EH (cell line): ENCODE data around the gene CXCL10.
"Not testable (repeated sequence)": the region's sequence is repeated elsewhere in the genome, so short reads cannot be mapped to it uniquely, and the experiment has no call there.

ENCODE experiments used
- DNase-seq: peaks from one replicate; pipeline ENCODE4 v3.0.0-alpha.2; 2015; ENCODE audit warnings: low read depth

Gene CXCL10

DNA sequence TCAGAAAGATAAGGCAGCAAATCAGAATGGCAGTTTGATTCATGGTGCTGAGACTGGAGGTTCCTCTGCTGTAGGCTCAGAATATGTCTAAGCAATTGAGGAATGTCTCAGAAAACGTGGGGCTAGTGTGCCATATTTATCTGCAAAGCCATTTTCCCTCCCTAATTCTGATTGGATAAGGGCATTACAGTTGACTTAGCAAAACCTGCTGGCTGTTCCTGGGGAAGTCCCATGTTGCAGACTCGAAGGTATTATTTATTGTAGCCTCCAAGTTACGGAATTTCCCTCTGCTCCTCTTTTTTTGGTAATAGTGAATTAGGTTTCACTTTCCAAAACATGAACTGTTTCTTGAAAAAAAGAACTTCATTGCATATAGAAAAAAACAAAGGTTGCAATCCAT lies at the start of gene CXCL10:
Gene CXCL10, minus strand, starts transcription at position 109 of the 400 bp plus-strand sequence. Its CDS starts 66 bp downstream, at position 43.
- DNase-seq = peak; percentile 1

DNA sequence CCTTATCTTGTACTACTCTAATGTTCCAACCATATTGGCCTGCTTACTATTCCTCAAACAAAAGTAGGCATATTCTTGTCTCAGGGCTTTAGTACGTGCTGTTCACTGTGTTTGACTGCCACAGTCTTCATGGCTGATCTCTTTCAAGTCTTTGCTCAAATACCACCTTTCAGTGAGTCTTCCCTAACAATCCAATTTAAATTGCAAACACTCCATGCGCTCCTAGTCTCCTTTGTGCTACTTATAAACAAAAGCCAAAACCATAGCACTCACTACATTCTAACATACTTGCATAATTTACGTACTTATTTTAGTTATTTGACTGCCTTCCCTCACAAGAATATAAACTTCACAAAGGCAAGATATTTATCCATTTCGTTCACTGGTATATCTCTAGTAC lies 49.5 kb upstream of the CXCL10 start:
- no peak for DNase-seq

DNA sequence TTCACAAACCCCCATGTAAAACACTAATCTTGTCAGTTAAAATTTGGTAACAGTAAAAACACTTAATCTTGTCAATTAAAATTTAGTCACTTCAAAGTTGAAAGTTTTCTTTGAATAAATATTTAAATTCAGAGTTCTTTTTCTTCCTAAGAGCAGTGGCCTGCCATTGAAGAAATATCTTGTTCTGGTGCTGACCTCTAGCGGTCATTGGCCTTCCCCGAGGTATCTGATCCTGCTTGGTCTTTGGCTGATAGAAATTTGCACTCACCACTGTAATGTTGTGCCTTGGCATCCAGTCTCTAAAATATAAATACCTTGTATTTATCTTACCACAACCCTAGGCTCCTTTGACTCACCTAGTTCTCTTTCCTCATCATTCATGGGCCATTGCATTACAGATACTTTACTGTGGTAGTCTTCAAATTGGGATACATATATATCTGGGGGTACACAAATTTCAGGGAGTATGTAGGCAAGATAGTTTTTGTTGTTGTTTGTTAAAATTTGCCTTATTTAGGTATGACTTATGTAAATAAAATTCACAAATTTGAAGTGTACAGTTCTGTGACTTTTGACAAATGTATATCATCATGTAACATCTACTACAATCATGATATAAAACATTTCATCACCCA lies 44.5 kb upstream of the CXCL10 start:
- peak; percentile 75 for DNase-seq

DNA sequence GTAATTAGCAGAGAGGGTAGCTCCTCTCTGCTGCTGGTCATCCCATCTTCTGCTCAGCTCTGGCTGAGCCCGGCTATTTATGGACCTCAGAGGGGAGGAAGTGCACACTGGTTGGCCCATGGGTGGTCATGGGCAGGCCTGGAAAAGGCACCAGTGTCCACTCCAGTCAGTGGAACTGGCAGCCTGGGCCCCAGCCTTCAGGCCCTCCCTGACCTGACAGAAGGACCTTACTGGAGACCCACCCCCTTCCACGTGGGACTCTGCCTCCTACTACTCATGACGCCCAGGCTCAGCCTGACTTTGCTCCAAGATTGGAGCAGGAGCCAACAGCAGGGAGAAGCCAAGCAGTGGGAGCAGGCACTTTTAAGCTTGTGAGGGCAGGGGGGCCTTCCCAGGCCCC lies 43.2 kb upstream of the CXCL10 start:
- no peak for DNase-seq

DNA sequence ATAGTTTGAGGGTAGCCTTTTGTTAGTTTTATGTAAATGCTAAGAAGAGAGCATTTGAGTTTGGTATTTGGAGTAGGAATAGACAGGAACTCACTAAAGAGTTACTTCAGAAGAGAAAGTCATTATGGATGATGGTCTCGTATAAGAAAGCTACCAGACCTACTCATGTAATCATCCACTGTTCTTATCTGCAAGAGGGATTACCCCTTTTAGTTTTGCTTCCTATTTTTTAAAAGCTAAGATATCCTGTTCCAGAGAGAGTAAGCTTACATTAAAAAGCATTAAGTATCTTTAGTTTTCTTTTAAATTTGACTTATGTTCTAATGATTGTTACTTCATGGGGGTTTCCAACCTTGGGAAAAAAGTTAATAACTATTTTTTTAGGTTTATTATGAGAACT lies 38.7 kb upstream of the CXCL10 start:
- DNase-seq = no peak

DNA sequence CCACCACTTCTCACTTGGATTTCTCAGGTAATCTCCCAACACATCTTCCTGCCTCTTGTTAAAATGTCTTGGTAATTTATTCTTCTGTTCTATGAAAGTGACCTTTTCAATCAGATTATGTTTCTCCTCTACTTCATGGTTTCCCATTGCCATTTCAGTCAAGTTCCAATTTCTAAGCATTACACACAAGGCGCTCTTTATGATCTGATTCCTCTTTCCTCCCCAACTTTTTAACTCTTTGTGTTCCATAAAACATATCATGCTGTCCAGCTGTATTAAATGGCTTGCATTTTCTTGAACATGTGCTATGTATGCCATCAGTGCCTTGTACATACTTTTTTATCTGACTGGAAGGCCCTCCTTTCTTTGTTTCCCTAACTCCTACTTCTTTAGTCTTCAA lies 38.1 kb upstream of the CXCL10 start:
- no peak for DNase-seq

DNA sequence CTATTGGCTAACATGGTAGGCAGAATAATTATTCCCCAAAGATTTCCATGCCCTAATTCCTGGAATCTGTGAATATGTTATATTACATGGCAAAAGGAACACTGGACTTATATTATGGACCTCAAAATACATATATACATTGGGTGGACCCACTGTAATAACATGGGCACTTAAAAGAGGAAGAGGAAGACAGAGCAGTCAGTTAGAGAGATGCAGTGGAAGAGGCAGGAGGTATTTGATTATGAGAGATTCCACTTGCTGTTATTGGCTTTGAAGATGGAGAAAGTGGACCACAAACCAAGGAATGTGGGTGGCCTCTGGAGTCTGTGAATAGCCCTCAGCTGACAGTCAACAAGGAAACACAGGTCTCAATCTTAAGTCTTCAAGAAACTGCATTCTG lies 37.2 kb upstream of the CXCL10 start:
- DNase-seq = no peak

DNA sequence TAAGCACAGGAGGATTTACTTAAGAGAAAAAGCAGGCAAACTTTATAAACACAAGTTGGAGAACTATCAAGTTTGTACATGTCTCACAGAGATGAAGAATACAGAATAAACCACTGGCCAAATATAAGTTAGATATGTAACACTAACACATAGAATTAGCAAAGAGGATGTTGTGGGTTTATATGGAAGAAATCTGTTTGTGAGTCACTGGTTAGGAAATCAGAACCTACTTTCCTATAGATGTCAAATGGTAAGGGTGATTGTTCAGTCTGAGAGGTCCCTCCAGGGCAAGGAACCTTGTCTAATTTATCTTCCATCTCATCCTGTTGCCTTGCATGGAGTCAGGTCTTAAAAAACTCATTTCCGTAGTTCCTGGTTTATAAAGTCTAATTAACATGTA lies 36.5 kb upstream of the CXCL10 start:
- DNase-seq = no peak

DNA sequence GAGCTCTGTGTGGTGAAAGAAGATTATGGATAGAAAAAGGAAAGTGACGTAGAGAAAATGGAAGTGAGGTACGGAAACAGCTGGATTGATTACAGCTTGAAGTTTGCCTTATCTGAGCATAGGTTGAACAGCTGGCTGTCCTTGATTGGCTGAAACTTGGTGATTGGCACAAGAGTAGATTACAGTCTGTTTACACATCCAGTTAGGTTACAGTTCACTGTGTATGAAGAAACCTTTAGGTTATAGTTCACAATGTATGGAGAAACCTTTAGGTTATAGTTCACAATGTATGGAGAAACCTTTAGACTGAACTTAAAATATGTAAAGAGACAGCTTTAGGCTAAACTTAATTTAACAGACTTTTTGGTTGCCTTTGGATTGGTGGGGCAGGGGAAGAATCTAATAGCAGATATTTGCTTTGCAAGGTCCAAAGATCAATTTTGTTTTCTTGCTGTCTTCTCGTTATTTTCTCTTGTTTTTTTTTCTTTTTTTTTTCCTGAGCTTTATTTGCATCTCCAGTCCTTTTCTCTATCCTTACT lies 35.7 kb upstream of the CXCL10 start:
- DNase-seq = no peak

DNA sequence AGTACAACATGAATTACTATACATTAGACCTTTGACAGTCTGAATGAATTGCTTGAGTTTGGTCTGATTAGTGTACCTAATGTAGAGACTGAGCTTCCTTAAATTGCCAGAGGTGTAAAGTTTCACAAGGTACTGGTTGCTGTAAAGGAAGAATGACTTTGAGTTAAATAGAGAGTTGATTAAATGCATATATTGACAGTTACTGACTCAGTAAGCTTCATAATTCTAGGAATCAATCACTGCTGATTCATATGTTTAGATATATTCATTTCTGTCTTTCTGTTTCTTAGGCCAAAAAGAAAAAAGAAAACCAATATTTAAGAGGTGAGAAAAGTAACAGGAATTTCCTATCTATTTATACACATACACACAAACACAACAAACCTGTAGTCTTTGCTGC lies 35.0 kb upstream of the CXCL10 start:
- DNase-seq = no peak

DNA sequence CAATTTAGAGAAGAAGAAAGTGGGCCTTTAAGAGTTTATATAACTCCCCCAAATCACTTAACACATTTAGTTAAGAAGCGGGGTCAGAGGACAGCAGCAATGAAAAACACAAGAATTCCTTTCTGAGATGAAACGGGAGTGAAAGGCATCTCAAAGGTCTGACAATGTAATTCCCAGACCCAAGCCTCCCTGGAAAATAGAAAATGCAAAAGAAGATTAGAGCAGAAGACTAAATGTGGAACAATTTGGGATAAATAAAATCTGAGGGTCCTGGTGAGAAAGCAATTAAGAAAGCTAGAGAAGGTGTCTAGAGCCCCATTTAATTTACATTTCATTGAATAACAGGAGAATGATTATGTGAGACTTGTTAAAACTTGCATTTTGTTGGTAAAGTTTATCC lies 32.1 kb upstream of the CXCL10 start:
- no peak for DNase-seq

DNA sequence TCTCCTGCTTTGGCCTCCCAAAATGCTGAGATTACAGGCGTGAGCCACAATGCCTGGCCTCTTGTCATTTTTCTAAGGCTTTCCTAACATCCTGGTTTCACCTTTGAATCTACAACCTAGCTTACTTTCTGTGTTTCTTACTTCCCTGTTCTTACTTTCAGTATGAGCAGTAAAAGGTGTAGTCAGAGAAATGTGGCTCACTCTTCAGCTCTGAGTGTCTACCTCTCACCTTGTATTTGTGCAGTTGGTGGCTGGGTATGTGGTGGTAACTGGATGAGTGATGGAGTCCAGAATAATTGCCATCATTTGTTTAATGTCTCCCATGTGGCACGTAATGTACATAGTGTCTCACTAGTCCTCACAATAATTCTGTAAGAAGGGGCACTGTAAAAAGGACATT lies 31.7 kb upstream of the CXCL10 start:
- DNase-seq = no peak

DNA sequence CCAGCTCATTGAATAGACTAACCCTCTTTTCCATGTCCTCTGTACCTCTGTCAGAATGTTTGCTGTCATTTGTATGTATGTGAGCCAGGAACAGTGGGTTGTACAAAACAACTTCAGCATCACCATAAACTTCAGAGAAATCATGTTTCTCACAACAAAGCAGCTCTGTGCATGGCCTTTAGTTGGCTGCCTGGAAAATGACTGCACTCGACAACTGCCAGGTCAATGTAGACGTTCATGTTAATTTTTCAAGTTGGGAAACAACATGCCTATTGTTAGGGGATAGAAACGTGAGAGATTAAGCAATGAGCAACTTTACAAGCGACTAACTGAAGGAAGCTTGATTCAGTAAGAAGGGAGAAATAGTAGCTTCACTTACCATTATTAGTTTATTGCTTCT lies 30.4 kb upstream of the CXCL10 start:
- DNase-seq = no peak

DNA sequence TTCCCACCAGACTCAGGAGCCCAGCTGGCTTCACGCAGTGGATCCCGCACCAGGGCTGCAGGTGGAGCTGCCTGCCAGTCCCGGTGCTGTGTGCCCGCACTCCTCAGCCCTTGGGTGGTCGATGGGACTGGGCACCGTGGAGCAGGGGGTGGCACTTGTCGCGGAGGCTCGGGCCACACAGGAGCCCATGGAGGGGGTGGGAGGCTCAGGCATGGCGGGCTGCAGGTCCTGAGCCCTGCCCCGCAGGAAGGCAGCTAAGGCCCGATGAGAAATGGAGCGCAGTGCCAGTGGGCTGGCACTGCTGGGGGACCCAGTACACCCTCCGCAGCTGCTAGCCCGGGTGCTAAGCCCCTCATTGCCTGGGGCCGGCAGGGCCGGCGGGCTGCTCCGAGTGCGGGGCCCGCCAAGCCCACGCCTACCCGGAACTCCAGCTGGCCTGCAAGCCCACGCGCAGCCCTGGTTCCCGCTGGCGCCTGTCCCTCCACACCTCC lies 27.3 kb upstream of the CXCL10 start:
- DNase-seq = not testable (repeated sequence)

DNA sequence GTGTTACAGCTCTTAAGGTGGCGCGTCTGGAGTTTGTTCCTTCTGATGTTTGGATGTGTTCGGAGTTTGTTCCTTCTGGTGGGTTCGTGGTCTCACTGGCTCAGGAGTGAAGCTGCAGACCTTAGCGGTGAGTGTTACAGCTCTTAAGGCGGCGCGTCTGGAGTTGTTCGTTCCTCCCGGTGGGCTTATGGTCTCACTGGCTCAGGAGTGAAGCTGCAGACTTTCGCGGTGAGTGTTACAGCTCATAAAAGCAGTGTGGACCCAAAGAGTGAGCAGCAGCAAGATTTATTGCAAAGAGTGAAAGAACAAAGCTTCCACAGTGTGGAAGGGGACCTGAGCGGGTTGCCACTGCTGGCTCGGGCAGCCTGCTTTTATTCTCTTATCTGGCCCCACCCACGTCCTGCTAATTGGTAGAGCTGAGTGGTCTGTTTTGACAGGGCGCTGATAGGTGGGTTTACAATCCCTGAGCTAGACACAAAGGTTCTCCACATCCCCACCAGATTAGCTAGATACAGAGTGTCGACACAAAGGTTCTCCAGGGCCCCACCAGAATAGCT lies 26.6 kb upstream of the CXCL10 start:
- not testable (repeated sequence) for DNase-seq

DNA sequence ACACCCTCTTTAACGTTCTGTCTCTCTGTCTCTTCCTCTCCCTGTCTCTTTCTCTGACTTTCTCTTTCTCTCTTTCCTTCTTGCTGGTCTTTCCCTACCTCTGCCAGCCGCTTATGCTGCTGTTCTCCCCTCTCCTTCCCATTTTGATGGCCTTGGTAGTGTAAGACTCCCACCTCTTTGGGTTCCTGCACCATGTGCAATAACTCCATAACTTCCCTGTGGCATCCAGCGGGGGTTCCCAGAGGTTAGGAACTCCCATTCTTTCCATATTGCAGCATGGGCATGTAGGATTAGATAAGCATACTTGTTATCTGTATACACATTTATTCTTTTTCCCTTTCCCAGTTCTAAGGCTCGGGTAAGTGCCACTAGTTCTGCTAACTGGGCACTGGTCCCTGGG lies 21.4 kb upstream of the CXCL10 start:
- DNase-seq = not testable (repeated sequence)

DNA sequence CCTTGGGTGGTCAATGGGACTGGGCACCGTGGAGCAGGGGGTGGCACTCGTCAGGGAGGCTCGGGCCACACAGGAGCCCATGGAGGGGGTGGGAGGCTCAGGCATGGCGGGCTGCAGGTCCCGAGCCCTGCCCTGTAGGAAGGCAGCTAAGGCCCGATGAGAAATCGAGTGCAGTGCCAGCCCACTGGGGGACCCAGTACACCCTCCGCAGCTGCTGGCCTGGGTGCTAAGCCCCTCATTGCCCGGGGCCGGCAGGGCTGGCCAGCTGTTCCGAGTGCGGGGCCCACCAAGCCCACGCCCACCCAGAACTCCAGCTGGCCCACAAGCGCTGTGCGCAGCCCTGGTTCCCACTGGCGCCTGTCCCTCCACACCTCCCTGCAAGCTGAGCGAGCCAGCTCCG lies 20.0 kb upstream of the CXCL10 start:
- not testable (repeated sequence) for DNase-seq

DNA sequence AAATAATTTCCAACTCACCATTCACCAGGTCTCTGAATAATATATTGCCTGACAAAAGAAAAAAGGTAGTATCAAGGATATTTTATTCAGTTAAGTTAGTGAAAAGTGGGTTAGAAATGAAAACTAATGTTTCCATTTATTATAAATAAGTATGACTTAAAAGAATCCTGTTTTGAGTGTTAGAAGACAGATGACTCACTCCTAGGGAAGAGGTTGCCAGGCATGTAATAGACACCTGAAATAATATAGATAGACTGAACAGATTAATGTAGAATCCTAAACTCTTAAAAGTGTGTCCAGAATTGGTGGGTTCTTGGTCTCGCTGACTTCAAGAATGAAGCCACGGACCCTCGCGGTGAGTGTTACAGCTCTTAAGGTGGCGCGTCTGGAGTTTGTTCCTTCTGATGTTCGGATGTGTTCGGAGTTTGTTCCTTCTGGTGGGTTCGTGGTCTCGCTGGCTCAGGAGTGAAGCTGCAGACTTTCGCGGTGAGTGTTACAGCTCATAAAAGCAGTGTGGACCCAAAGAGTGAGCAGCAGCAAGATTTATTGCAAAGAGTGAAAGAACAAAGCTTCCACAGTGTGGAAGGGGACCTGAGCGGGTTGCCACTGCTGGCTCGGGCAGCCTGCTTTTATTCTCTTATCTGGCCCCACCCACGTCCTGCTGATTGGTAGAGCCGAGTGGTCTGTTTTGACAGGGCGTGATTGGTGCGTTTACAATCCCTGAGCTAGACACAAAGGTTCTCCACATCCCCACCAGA lies 19.1 kb upstream of the CXCL10 start:
- not testable (repeated sequence) for DNase-seq

DNA sequence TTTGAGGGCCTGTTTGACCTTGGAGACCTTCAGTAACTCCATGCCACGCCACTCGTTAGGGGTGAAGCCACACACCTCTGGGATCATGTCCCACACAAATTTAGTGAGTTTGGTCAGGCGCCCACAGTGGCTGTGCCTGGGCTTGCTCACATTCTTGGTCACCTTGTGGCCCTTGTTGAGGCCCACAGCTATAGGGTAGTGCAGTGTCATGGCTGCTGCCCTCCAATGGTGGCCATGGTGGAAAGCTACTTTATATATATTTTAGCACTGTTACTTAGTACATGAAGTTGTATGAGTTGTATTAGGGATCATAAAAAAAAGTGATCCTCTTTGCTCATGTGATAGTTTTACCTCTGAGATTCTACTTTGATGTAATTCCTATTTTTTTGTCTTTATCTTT lies 13.6 kb upstream of the CXCL10 start:
- DNase-seq = no peak

DNA sequence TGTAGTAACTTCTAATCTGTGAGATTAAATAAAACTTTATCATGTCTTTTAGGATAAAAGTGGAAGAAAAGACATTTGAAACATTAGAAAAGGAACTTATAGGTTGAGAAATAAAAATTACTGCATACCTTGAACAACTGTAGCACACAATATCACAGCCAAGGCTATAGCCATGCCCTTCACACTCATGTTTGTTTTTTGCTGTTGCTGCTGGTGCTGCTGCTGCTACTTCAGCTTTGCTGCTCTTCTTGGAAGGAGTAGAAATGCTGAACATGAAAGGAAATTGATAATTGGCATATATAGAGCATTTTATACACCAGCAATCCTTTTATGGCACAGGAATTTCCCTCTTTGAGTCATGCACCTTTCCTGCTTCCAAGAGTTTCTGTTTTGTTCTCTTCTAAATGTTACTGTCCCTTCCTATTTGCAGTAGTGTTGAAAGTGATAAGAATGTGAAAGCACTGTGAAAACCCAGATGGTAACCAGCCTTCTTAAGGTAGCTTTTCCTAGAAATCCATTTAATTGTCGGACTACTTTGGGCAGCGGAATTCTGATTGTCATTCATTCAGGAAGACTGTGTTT lies 12.6 kb upstream of the CXCL10 start, which contains the start of gene CXCL11:
Gene CXCL11, minus strand, starts transcription at position 272 of the 582 bp plus-strand sequence. Its CDS starts 83 bp downstream, at position 189.
- DNase-seq = no peak

DNA sequence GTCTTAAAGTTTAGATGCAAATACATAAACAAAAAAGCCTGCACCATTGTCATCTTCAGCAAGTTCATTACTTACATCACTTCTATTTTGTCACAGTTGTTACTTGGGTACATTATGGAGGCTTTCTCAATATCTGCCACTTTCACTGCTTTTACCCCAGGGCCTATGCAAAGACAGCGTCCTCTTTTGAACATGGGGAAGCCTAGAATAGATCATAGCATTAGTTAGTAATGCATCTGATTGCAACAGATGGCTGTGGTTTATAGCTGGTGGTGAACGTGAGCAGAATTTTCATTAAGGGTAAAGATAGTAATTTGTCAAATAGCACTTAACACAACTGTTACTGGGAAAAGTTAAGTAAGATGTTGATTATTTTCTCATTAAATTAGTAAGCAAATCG lies 11.8 kb upstream of the CXCL10 start:
- DNase-seq = no peak

DNA sequence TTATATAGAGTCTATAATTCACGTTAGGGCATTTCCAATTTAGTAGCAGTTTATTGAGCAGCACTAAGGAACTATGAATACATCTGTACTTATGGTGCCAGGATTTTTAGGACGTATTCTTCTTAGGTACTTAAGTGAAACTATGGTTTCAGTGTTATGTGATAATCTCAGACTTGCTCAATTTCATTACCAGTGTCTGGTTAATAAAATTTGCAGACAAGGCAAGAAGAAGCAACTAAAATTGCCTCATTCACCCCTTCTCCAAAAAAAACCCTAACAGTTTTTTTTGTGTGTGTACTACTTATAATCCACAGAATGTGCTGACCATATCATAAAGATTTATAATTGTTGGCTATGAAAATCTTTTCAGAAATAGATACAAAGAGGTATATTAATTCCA lies 6.0 kb upstream of the CXCL10 start:
- DNase-seq = no peak

DNA sequence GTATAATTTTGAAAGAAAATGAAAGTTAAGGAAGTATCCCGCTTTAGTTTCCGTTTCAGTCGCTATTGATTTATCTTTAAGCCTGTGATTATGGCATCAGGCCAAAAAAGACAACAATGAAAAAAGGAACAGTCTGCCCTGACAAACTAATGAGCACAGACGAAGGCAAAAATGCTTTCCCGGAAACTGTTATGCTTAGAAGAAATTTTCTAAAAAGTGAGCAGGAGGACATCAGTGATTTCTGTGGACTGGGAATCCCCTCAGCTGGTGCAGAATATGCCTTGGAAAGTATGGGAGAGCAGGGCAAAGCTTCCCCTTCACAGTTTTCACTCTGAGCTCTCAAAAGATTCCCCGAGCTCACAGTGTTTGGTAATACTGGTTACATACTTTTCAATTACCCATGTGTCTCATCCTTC lies 5.1 kb upstream of the CXCL10 start:
- DNase-seq = no peak
